ENCODE data around the gene SBSN.

- TF ChIP-seq CTCF (IDR thresholded peaks at IDR 0.05) (no peak), EZH2 (IDR thresholded peaks at IDR 0.05; ENCODE audit: borderline replicate concordance, insufficient read depth, low read depth, low read length, poor library complexity, severe bottlenecking) (no peak)
Measured at GRCh38 chr19:35498220-35498619, 29.9 kb downstream of the SBSN start.

Measured in B cell (primary cell).